Nephron progenitor cell (in vitro differentiated cells): ENCODE measurements around the gene LPCAT2.

ENCODE experiments used
- DNase-seq: peaks from one replicate; pipeline ENCODE4 v3.0.0; 2021
- H3K27ac Mint-ChIP-seq: 2 replicates; pipeline ENCODE4 v1.8.0; 2021; ENCODE audit warnings: mild to moderate bottlenecking, moderate library complexity, mixed read lengths
- H3K27me3 Mint-ChIP-seq: 2 replicates; pipeline ENCODE4 v1.8.0; 2021; ENCODE audit warnings: mild to moderate bottlenecking, low read depth, mixed read lengths; ENCODE audit not compliant: poor library complexity
- H3K36me3 Mint-ChIP-seq: 2 replicates; pipeline ENCODE4 v1.8.0; 2021; ENCODE audit warnings: low read depth, mixed read lengths
- H3K4me1 Mint-ChIP-seq: 2 replicates; pipeline ENCODE4 v1.8.0; 2021; ENCODE audit warnings: mixed read lengths
- H3K4me3 Mint-ChIP-seq: 2 replicates; pipeline ENCODE4 v1.8.0; 2021; ENCODE audit warnings: mild to moderate bottlenecking, moderate library complexity, mixed read lengths
- H3K9me3 Mint-ChIP-seq: 2 replicates; pipeline ENCODE4 v1.8.0; 2021; ENCODE audit warnings: mild to moderate bottlenecking, moderate library complexity, mixed read lengths
- CTCF ChIP-seq: fragments of 200-600 bp; sonication (generic); IDR thresholded peaks from 2 replicates; pipeline ENCODE4 v1.5.0; 2021; ENCODE audit warnings: antibody characterized with exemption

The LPCAT2 gene

GRCh38 chr16:55552621-55553020, 43.7 kb downstream of the LPCAT2 start:
- DNase-seq = no peak

GRCh38 chr16:55555436-55555835, 46.6 kb downstream of the LPCAT2 start:
- no peak for TF ChIP-seq CTCF
- no peak for DNase-seq
- Mint-ChIP-seq H3K4me3 (no peak overlapping the region), H3K36me3 (peaks cover 27% of the 10 kb centered on the region), H3K27ac (no peak overlapping the region), H3K27me3 (no peaks in the 10 kb centered on the region), H3K4me1 (peaks cover 18% of the 10 kb centered on the region), H3K9me3 (peaks cover 16% of the 10 kb centered on the region)

More at GRCh38 chr16:55552621-55553020, 43.7 kb downstream of the LPCAT2 start:
- TF ChIP-seq CTCF = no peak
- H3K36me3 Mint-ChIP-seq = peaks cover 27% of the 10 kb centered on the region
- H3K27me3 Mint-ChIP-seq = no peaks in the 10 kb centered on the region
- H3K27ac Mint-ChIP-seq = no peak overlapping the region
- H3K4me1 Mint-ChIP-seq = peaks cover 7% of the 10 kb centered on the region
- peaks cover 16% of the 10 kb centered on the region for H3K9me3 Mint-ChIP-seq
- no peak overlapping the region for H3K4me3 Mint-ChIP-seq

- H3K27ac Mint-ChIP-seq = no peak overlapping the region
- H3K4me3 Mint-ChIP-seq = no peak overlapping the region
- TF ChIP-seq CTCF = no peak
- H3K9me3 Mint-ChIP-seq = peaks cover 16% of the 10 kb centered on the region
- H3K4me1 Mint-ChIP-seq = peaks cover 19% of the 10 kb centered on the region
- H3K36me3 Mint-ChIP-seq = peaks cover 24% of the 10 kb centered on the region
- no peak for DNase-seq
- no peaks in the 10 kb centered on the region for H3K27me3 Mint-ChIP-seq
These were observed 48.3 kb downstream of the LPCAT2 start for GRCh38 chr16:55557186-55557585.

DNA sequence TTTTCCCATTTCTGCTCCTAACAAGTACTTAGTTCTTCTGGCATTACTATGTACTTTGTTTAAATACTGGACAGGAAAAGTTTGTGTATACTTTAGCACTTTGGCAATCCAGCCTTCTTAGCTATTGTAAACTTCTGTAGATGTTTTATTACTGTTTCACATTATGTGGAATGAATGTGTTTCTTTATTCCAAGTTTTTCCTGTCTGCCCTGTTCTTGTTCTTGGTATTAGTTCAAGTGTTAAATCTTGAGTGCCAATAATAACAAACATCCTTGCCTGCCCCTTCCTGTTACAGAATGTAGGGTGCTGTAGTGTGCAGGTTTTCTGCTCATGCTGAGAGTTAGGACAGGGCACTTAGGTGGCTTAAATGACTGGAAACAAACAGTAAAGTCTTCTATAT, 50.4 kb downstream of the LPCAT2 start:
- no peak for DNase-seq
- Mint-ChIP-seq H3K36me3 (peaks cover 11% of the 10 kb centered on the region), H3K9me3 (peaks cover 10% of the 10 kb centered on the region), H3K4me3 (no peak overlapping the region), H3K27ac (no peak overlapping the region), H3K27me3 (no peaks in the 10 kb centered on the region), H3K4me1 (peaks cover 19% of the 10 kb centered on the region)
- TF ChIP-seq CTCF = no peak

DNA sequence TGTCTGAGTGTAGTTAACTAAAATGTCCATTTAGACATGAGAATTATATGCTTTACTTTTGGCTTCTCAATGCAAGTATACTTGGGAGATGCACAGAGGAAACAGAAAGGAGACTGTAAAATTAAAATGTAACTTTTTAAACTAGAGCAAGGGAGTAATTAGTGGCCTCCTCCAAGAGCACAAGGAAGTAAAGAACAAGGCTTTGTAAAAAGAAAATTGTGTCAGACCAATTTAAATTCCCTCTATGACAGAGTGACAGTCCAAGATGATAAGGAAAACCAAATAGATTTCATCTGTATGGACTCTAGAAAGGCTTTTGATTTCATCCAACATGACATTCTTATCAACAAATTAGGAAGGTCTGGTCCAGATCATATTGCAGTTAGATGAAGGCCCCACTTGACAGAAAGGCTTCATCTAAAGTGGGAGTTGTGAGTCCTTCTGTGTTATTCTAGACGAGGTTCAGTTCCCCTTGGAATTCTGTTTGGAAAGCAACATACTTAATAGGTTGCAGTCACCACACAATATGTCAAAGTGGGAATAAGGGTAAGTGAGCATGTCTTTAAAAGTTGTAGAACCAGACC, 51.2 kb downstream of the LPCAT2 start:
- no peak overlapping the region for H3K27ac Mint-ChIP-seq
- H3K4me1 Mint-ChIP-seq = peaks cover 19% of the 10 kb centered on the region
- H3K4me3 Mint-ChIP-seq = no peak overlapping the region
- peaks cover 4% of the 10 kb centered on the region for H3K9me3 Mint-ChIP-seq
- H3K36me3 Mint-ChIP-seq = peaks cover 5% of the 10 kb centered on the region
- H3K27me3 Mint-ChIP-seq = no peaks in the 10 kb centered on the region
- DNase-seq = no peak
- TF ChIP-seq CTCF = no peak

GRCh38 chr16:55561319-55561848, 52.5 kb downstream of the LPCAT2 start:
- no peaks in the 10 kb centered on the region for H3K27me3 Mint-ChIP-seq
- no peak overlapping the region for H3K4me3 Mint-ChIP-seq
- no peaks in the 10 kb centered on the region for H3K9me3 Mint-ChIP-seq
- DNase-seq = no peak
- H3K36me3 Mint-ChIP-seq = no peaks in the 10 kb centered on the region
- TF ChIP-seq CTCF = no peak
- H3K27ac Mint-ChIP-seq = no peak overlapping the region
- H3K4me1 Mint-ChIP-seq = peaks cover 19% of the 10 kb centered on the region
